Measurements from ENCODE around the gene MCAT. TPM values are rescaled to one million over a fixed set of nuclear protein-coding genes. Genes with fewer than 3 reads are reported as not detected.

The MCAT gene
- total and polyA plus RNA-seq, 2 donors from 2014 or later = 24.8 to 74.7 TPM

DNA sequence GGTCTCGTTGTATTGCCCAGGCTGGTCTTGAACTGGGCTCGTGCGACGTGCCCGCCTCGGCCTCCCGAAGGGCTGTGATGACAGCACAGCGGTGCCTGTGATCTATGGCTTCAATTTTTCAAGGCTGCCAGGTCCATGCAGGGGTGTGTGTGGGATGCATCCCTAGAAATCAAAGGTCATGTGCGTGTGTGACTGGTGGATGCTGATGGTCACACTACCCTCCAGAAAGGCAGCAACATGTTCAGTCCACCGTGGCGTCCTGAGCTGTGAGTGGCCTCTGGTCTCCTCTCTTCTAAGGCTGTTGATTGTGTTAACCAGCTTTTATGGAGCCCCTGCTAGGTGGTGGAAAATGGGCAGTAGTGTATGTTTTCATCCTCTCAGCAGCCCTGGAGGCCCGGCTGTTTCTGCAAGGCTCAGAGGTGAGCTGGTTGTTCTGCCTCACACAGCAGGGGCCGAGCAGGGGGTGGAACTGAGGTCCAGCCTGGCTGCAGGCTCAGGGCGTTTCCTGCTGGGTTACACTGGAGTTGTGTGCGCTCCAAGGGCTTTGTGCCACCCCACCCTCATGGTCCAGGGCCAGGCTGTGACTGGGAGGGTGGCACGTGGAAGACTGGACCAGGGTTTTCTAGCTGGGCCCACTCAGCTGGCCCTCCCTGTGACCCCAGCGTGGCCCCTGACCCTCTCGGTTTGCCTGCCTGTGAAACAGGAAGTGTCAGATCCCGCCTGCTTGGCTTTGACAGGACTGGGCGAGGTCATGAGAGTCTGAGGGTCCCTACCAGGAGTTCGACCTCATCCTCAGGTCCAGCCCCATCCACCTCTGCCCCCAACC is 25.0 kb downstream of the MCAT start:
- Histone ChIP-seq H3K27ac (ENCODE audit: low read depth in 2 of 2, low read length in 2 of 2) (no peak overlapping the region), H3K27me3 (ENCODE audit: control insufficient read depth, insufficient read depth, low read length) (no peaks in the 10 kb centered on the region), H3K36me3 (ENCODE audit: control insufficient read depth in 2 of 3, insufficient read depth in 3 of 3, low read length in 3 of 3) (no peaks in the 10 kb centered on the region), H3K9me3 (ENCODE audit: control insufficient read depth in 2 of 3, insufficient read depth in 1 of 3, low read length in 3 of 3) (no peaks in the 10 kb centered on the region), H3K9ac (ENCODE audit: low read length in 3 of 3) (no peak overlapping the region), H3K4me1 (ENCODE audit: control insufficient read depth in 2 of 3, insufficient read depth in 2 of 3, low read depth in 1 of 3, low read length in 3 of 3) (peaks cover 0 to 4% (median 0%) of the 10 kb centered on the region in 3 donors), H3K4me3 (ENCODE audit: low read length in 3 of 3) (no peak overlapping the region)
- TF ChIP-seq, protein P1, sequence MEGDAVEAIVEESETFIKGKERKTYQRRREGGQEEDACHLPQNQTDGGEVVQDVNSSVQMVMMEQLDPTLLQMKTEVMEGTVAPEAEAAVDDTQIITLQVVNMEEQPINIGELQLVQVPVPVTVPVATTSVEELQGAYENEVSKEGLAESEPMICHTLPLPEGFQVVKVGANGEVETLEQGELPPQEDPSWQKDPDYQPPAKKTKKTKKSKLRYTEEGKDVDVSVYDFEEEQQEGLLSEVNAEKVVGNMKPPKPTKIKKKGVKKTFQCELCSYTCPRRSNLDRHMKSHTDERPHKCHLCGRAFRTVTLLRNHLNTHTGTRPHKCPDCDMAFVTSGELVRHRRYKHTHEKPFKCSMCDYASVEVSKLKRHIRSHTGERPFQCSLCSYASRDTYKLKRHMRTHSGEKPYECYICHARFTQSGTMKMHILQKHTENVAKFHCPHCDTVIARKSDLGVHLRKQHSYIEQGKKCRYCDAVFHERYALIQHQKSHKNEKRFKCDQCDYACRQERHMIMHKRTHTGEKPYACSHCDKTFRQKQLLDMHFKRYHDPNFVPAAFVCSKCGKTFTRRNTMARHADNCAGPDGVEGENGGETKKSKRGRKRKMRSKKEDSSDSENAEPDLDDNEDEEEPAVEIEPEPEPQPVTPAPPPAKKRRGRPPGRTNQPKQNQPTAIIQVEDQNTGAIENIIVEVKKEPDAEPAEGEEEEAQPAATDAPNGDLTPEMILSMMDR (IDR thresholded peaks at IDR 0.05; ENCODE audit: borderline replicate concordance, extremely low read depth, insufficient read depth) = no peak
- FAIRE-seq = no peak
- intact Hi-C loops (cut with DNase I) = no loop called here
- DNase-seq = no peak

DNA sequence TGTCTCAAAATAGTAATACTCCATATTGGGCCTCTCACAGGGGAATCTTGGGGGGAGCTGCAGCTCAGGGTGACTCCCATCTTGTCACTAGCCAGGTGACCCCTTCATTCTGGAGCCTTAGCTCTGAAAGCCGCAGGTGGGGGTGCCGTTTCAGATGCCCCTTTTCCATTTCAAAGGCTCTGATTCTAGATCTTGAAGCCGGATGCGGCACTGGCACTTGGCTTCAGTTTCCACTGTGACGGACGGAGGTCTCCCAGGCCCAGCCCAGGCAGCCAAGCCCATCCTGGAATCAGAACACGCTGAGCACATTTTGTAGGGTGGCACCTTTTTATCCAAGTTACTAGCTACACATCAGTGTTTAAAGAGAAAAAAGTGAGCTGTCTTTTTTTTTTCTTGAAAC is 26.3 kb downstream of the MCAT start:
- FAIRE-seq (no peak), DNase-seq (no peak)
- intact Hi-C loops (cut with DNase I) = no loop called here
- no peaks in the 10 kb centered on the region for H3K36me3 ChIP-seq (ENCODE audit: control insufficient read depth in 2 of 3, insufficient read depth in 3 of 3, low read length in 3 of 3)
- H3K4me1 ChIP-seq (ENCODE audit: control insufficient read depth in 2 of 3, insufficient read depth in 2 of 3, low read depth in 1 of 3, low read length in 3 of 3) = peaks cover 0 to 4% (median 0%) of the 10 kb centered on the region in 3 donors
- no peak overlapping the region for H3K27ac ChIP-seq (ENCODE audit: low read depth in 2 of 2, low read length in 2 of 2)
- H3K4me3 ChIP-seq (ENCODE audit: low read length in 3 of 3) = no peak overlapping the region
- H3K27me3 ChIP-seq (ENCODE audit: control insufficient read depth, insufficient read depth, low read length) = no peaks in the 10 kb centered on the region
- H3K9me3 ChIP-seq (ENCODE audit: control insufficient read depth in 2 of 3, insufficient read depth in 1 of 3, low read length in 3 of 3) = no peaks in the 10 kb centered on the region
- no peak overlapping the region for H3K9ac ChIP-seq (ENCODE audit: low read length in 3 of 3)
- TF ChIP-seq, protein P1 (IDR thresholded peaks at IDR 0.05; ENCODE audit: borderline replicate concordance, extremely low read depth, insufficient read depth) = no peak

DNA sequence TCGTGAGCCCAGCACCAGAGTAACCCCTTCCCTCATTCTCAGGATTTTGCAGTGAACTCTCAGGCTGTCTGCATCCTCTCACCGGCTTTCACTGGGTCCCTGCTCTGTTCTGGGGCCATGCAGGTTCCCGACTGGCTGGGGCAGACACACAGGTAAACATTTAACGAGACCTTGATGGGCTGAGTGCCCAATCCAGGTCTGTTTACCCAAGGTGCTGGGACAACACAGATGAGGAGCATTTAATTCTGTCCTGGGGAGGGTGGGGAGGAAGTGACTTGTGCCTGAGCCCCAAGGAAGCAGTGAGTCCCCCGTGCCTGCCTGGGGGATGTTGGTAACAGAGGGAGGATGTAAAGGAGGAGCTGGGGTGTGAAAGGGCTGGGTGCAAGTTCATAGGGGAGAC is 28.2 kb downstream of the MCAT start:
- TF ChIP-seq, protein P1 (IDR thresholded peaks at IDR 0.05; ENCODE audit: borderline replicate concordance, extremely low read depth, insufficient read depth) = no peak

More for the DNA sequence above, 28.2 kb downstream of the MCAT start:
- Histone ChIP-seq H3K27ac (ENCODE audit: low read depth in 2 of 2, low read length in 2 of 2) (no peak overlapping the region), H3K9me3 (ENCODE audit: control insufficient read depth in 2 of 3, insufficient read depth in 1 of 3, low read length in 3 of 3) (no peaks in the 10 kb centered on the region), H3K36me3 (ENCODE audit: control insufficient read depth in 2 of 3, insufficient read depth in 3 of 3, low read length in 3 of 3) (no peaks in the 10 kb centered on the region), H3K4me1 (ENCODE audit: control insufficient read depth in 2 of 3, insufficient read depth in 2 of 3, low read depth in 1 of 3, low read length in 3 of 3) (peaks cover 0 to 4% (median 2%) of the 10 kb centered on the region in 3 donors), H3K27me3 (ENCODE audit: control insufficient read depth, insufficient read depth, low read length) (peaks cover 10% of the 10 kb centered on the region), H3K4me3 (ENCODE audit: low read length in 3 of 3) (no peak overlapping the region), H3K9ac (ENCODE audit: low read length in 3 of 3) (no peak overlapping the region)
- no peak for DNase-seq
- no peak for FAIRE-seq
- intact Hi-C loops (cut with DNase I) = no loop called here
